Measurements from ENCODE around the gene SLMAP. TPM values are rescaled to one million over a fixed set of nuclear protein-coding genes. Genes with fewer than 3 reads are reported as not detected.

Gene SLMAP
- total RNA-seq, 1 donor from 2014 or later = 108 TPM

DNA sequence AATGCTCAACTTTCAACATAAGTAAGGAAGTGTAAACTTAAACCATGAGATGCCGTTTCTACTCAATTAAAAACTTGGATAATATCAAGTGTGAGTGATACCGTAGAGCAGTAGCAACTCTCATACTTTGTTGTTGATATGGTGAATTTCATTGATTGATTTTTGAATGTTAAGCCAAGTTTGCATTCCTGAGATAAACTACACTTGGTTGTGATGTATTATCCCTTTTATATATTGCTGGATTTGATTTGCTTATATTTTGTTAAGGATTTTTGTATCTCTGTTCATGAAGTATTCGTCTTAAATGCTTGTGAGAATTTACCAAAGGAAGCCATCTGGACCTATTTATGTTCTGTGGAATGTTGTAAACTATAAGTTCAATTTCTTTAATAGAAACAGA, 21.7 kb downstream of the SLMAP start:
- H3K36me3 Mint-ChIP-seq = no peaks in the 10 kb centered on the region
- peaks cover 22% of the 10 kb centered on the region for H3K4me1 Mint-ChIP-seq
- TF ChIP-seq, protein P1, sequence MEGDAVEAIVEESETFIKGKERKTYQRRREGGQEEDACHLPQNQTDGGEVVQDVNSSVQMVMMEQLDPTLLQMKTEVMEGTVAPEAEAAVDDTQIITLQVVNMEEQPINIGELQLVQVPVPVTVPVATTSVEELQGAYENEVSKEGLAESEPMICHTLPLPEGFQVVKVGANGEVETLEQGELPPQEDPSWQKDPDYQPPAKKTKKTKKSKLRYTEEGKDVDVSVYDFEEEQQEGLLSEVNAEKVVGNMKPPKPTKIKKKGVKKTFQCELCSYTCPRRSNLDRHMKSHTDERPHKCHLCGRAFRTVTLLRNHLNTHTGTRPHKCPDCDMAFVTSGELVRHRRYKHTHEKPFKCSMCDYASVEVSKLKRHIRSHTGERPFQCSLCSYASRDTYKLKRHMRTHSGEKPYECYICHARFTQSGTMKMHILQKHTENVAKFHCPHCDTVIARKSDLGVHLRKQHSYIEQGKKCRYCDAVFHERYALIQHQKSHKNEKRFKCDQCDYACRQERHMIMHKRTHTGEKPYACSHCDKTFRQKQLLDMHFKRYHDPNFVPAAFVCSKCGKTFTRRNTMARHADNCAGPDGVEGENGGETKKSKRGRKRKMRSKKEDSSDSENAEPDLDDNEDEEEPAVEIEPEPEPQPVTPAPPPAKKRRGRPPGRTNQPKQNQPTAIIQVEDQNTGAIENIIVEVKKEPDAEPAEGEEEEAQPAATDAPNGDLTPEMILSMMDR (IDR thresholded peaks at IDR 0.05; ENCODE audit: unreplicated experiment) = no peak
- no peaks in the 10 kb centered on the region for H3K27me3 Mint-ChIP-seq (ENCODE audit: low read depth)
- H3K9me3 Mint-ChIP-seq = no peaks in the 10 kb centered on the region
- H3K27ac Mint-ChIP-seq = peak overlapping the region; percentile 92
- no peak for DNase-seq (ENCODE audit: low spot score in 2 of 2, unreplicated experiment in 2 of 2)
- H3K4me3 Mint-ChIP-seq = no peak overlapping the region

DNA sequence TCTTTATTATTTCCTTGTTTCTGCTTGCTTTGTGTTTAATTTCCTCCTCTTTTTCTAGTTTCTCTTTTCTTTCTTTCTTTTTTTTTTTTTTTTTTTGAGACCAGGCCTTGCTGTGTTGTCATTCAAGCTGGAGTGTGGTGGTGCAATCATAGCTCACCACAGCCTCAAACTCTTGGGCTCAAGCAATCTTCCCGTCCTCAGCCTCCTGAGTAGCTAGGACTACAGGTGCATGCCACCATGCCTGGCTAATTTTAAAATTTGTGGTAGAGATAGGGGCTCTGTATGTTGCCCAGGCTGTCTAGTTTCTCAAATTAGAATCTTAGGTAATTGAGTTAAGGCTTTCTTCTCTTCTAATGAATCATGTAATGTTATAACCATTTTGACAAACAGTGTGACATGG, 22.4 kb downstream of the SLMAP start:
- H3K4me1 Mint-ChIP-seq = peaks cover 22% of the 10 kb centered on the region
- no peaks in the 10 kb centered on the region for H3K9me3 Mint-ChIP-seq
- H3K27ac Mint-ChIP-seq = peak overlapping the region; percentile 92
- no peak for DNase-seq (ENCODE audit: low spot score in 2 of 2, unreplicated experiment in 2 of 2)
- no peak overlapping the region for H3K4me3 Mint-ChIP-seq
- H3K36me3 Mint-ChIP-seq = no peaks in the 10 kb centered on the region
- TF ChIP-seq, protein P1 (IDR thresholded peaks at IDR 0.05; ENCODE audit: unreplicated experiment) = no peak
- H3K27me3 Mint-ChIP-seq (ENCODE audit: low read depth) = no peaks in the 10 kb centered on the region

DNA sequence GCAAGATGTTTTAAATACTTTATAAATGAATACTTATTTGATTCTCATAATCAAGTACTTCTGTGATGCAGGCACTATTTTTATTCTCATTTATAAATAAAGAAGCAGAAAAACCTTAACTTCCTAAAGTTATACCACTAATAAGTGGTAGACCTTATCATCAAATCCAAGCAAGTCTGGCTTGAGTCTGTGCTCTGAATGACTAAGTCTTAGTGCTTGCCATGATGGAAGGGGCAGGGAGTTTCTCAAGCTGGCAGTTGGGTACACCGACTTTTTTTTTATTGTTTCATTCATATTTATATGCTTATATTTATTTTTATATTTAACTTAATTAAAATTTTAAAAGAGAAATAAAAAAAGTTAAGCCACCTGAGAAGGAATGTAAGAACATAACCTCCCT, 23.6 kb downstream of the SLMAP start:
- H3K4me1 Mint-ChIP-seq = peaks cover 22% of the 10 kb centered on the region
- no peak for DNase-seq (ENCODE audit: low spot score in 2 of 2, unreplicated experiment in 2 of 2)
- TF ChIP-seq, protein P1 (IDR thresholded peaks at IDR 0.05; ENCODE audit: unreplicated experiment) = no peak
- no peaks in the 10 kb centered on the region for H3K36me3 Mint-ChIP-seq
- H3K9me3 Mint-ChIP-seq = no peaks in the 10 kb centered on the region
- H3K27ac Mint-ChIP-seq = no peak overlapping the region
- no peaks in the 10 kb centered on the region for H3K27me3 Mint-ChIP-seq (ENCODE audit: low read depth)
- no peak overlapping the region for H3K4me3 Mint-ChIP-seq

DNA sequence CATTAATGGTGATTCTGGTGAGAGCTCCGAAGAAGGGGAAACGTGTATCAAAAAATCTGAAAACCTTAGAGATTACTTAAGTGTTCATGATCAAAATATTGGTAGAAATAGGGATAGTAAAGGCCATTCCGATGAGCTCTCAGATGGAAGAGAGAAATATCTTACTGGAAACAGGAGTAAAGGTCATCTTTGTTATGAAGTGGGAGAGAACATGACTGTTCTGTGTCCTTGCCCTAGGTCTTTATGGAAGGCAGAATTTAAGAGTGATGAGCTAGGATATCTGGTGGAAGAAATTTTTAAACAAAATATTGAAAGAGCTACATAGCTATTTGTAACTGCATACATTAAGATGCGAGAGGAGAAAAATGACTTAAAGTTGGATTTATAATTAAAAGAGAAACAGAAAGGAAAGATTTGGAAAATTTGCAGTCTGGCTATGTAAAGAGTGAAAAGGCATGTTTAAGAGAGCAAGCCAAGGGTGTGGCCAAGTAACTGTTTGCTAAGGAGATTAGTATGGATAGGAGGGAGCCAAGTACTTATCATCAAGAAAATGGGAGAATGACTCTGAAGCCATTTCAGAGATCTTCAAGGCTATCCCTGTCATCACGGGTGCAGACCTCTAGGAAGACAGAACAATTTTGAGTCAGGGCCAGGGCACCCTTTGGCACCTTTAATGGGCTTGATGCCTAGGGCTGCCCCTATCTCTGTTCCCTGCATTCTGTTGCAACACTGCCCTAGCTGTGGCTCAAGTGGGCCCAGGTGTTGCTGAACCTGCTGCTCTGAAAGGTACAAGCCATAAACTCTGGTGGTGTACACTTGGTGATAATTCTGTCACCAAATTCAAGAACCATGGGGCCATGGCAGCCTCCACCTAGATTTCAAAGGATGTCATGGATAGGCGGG, 27.3 kb downstream of the SLMAP start:
- H3K4me1 Mint-ChIP-seq = peaks cover 5% of the 10 kb centered on the region
- TF ChIP-seq, protein P1 (IDR thresholded peaks at IDR 0.05; ENCODE audit: unreplicated experiment) = no peak
- no peak overlapping the region for H3K4me3 Mint-ChIP-seq
- H3K9me3 Mint-ChIP-seq = no peaks in the 10 kb centered on the region
- no peaks in the 10 kb centered on the region for H3K36me3 Mint-ChIP-seq
- H3K27ac Mint-ChIP-seq = no peak overlapping the region
- DNase-seq (ENCODE audit: low spot score in 2 of 2, unreplicated experiment in 2 of 2) = no peak
- no peaks in the 10 kb centered on the region for H3K27me3 Mint-ChIP-seq (ENCODE audit: low read depth)

DNA sequence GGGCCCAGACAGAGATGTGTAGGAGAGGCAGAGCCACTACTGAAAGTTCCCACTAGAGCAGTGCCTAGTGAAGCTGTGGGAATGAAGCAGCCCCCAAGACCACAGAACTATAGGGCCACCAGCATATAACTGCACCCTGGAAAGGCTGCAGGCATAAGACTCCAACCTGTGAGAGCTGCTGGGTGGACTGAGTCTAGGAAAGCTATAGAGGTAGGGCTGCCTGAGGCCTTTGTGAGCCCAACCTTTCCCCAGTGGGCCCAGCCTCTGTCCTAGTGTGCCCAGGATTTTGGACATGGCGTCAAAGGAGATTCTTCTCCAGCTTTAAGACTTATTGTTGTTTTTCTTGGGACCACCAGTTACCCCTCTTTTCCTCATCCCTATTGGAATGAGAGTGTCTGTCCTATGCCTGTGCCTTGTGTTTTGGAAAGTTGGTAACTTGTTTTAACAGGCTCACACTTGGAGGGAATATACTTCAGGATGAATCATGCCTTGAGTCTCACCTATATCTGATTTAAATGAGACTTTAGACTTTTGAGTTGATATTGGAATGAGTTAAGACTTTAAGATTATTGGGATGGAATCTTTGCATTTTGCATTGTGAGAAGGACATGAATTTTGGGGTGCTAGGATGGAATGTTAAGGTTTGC, 28.1 kb downstream of the SLMAP start:
- Mint-ChIP-seq H3K4me1 (no peaks in the 10 kb centered on the region), H3K4me3 (no peak overlapping the region), H3K9me3 (no peaks in the 10 kb centered on the region), H3K36me3 (no peaks in the 10 kb centered on the region), H3K27ac (peak overlapping the region; percentile 11), H3K27me3 (ENCODE audit: low read depth) (no peaks in the 10 kb centered on the region)
- DNase-seq (ENCODE audit: low spot score in 2 of 2, unreplicated experiment in 2 of 2) = no peak
- TF ChIP-seq, protein P1 (IDR thresholded peaks at IDR 0.05; ENCODE audit: unreplicated experiment) = no peak

All from mesothelial cell of epicardium (in vitro differentiated cells).